NCI-H526 (cell line): ENCODE results near the gene TSPO2.
"Not testable (repeated sequence)": the region's sequence is repeated elsewhere in the genome, so short reads cannot be mapped to it uniquely, and the experiment has no call there.

Experiments
- DNase-seq, 2 experiments: peaks; one replicate each; lab custom pipeline; 2025; lab: John Stamatoyannopoulos, UW

TSPO2 gene, protein sequence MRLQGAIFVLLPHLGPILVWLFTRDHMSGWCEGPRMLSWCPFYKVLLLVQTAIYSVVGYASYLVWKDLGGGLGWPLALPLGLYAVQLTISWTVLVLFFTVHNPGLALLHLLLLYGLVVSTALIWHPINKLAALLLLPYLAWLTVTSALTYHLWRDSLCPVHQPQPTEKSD

DNA sequence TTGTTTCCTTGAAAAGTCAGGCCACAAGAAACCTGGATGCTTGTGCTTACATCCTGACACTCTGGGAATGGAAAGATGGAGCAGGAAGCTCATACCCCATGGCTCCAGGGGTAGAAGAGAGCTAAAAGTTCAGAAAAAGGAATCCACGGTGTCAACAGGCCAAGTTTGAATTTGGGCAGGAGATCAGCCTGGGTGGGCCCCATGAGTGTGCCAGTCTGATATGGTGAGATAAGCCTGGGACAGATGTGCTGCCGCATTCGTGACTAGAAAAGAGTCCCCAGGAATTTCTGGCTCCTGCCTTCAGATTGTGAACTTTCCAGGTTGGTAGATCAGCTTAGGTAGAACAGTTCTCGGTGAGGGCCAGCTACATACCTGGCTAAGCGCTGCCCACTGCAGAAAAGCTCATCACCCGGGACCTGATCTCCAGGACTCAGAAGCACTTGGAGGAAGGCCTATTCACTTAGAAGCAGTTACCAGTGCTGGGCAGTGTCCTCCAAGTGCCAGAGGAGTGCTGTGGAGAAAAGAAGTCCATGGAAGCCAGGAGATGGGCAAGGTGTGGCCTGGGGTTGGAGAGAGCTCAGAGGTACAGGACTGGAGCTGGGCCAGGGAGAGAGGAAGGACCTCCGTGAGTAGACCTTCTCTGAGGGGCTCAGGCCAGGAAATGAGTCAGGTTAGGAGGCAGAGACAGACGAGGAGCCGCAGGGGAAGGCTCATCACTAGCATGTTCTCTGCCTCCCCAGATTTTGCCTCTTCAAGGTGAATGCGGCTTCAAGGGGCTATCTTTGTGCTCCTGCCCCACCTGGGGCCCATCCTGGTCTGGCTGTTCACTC, at the start of gene TSPO2:
Gene TSPO2, plus strand, starts transcription at position 242 of the 830 bp plus-strand sequence. Its CDS starts 519 bp downstream, at position 761.
- DNase-seq: no peak

DNA sequence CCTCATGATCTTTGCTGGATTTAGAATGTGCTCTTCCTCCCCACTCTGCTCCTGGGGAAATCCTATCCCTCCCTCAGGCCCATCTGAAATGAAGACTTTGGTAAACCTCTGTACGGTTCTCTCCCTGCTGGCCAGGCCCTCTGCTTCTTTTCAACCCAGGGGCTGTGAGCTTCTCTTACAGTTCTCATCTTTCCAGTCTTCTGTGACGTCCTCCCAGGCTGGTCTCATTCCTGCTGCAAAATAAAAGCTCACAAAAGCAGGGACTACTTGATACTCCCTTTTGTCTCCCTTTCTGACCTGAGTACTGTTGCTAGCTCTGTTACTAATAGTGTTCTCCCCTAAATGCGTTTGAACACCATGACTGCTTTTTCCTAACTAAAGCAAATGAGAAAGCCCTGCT, 49.5 kb upstream of the TSPO2 start:
- DNase-seq: no peak

GRCh38 chr6:40996591-40997233, 45.6 kb upstream of the TSPO2 start:
- DNase-seq: peak; percentile 58 to 70

- peak; percentile 69 to 70 for DNase-seq
Observed at GRCh38 chr6:40997234-40997957, 44.9 kb upstream of the TSPO2 start.

DNA sequence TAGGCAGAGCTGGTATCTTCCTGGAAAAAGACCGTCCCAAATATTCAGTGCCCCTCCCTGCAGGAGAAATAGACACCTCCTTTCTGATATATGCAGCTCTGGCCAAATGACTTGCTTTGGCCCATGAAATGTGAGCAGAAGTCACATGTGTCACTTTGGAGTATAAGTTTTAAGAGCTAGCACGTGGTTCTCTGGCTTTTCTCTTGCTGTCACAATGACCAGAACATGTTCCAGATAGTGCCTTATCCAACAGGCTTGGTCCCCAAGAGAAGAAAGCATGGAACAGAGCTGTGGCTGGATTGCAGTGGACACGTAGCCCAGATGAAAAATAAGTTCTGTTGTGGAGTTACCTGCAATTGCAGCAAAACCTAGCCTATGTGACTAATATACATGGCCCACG, 43.6 kb upstream of the TSPO2 start:
- no peak for DNase-seq

- peak in 1 of 2 experiments; percentile 27 for DNase-seq
Observed at GRCh38 chr6:40999569-40999968, 42.7 kb upstream of the TSPO2 start.

DNA sequence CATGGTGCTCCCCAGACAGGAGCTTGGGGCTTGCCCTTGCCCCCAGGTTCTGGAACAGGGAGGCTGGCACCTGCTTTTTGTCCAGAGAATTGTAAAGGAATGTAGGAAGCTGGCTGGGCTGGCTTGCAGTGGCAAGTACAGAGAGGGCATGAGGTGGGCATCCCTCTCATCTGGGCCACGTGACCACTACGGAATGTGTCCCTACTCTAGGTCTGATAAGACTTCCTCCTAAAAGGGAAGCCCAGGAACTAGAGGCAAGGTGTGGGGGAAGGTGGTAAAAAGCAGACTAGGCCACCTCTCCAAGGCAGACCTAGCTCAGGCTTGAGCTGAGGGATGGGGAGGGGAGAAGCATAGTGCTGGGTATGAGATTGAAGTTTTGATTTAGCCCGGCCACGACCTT, 42.0 kb upstream of the TSPO2 start:
- no peak for DNase-seq

DNA sequence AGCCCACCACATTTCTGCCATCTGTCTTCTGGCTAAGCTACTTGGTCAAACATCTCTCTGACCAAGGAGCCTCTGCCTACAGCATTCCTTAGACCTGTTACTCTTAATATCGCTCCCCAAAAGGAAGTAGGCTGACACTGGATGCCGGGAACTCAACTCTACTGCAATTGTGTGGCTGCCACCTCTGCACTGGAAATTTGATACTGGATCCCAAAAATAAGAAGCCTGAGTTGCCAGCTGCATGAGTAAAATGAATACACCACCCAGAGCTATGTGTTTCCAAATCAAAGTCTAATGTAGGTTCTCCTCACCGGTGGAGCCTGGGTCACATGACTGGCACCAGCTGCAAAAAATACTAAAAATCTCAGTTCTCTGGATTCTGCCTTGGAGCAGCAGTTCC, 40.1 kb upstream of the TSPO2 start:
- DNase-seq: no peak

DNA sequence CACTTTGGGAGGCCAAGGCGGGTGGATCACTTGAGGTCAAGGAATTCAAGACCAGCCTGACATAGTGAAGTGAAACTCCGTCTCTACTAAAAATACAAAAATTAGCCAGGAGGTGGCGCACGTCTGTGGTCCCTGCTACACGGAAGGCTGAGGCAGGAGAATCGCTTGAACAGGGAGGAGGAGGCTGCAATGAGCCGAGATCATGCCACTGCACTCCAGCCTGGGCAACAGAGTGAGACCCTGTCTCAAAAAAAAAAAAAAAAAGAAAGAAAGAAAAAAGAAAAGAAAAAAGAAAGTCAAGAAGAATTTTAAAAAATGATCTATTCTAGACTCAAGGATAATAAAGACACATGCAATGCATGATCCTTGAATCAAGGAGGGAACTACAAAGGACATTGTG, 36.0 kb upstream of the TSPO2 start:
- DNase-seq: peak in 1 of 2 experiments; percentile 75

- not testable (repeated sequence) for DNase-seq
Observed at GRCh38 chr6:41006980-41007379, 35.3 kb upstream of the TSPO2 start.

DNA sequence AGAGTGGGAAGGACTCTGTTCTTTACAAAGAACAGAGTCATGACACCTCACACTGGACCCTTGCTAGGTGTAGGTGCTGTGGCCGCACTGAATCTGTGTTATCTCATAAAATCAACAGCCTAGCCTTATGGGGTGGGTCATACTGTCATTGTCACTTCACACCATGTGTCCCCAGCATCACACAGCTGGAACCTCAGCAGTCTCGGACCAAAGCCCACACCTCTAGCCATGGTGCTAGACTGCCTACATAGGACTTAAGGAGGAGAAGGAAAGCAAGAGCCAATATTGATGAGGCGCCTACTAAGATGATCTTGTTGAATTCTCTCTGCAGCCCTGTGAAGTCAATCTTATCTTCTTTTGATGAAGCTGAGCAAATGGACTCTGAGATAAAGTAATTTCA, 34.3 kb upstream of the TSPO2 start:
- no peak for DNase-seq

GRCh38 chr6:41009669-41010068, 32.6 kb upstream of the TSPO2 start:
- no peak for DNase-seq

DNA sequence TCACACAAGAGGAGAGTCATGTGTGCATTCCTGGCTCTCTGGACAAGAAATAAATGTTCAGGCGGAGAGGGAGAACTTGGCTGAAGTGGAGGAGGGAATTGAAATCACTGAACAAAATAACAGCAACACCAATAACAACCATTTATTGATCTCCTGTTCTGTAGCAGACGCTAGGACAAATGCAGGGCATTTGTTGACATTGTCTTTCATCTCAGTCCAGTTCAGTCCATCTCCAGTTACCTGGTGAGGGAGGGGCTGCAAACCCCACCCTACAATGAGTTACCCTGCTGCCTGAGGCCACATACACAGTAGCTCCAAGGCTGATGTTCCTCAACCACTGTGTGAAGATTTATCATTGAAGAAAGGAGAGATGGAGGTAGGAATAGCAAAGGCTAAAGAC, 30.6 kb upstream of the TSPO2 start:
- DNase-seq: no peak

GRCh38 chr6:41013466-41014153, 28.7 kb upstream of the TSPO2 start:
- DNase-seq: no peak

DNA sequence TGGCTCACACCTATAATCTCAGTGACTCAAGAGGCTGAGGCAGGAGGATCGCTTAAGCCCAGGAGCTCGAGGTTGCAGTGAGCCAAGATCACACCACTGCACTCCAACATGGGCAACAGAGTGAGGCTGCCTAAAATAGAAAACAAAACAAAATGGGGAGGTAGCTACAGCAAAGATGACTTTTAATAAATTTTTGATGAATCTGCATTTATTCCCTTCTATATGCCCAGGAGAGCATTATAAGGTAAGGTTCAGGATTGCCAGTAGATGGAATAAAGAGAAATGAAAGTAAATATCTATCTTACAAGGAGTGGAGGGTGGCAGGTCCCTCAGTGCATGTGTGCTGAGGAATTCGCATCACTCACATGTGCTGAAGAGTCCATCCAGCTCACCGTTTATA, 27.5 kb upstream of the TSPO2 start:
- no peak for DNase-seq

DNA sequence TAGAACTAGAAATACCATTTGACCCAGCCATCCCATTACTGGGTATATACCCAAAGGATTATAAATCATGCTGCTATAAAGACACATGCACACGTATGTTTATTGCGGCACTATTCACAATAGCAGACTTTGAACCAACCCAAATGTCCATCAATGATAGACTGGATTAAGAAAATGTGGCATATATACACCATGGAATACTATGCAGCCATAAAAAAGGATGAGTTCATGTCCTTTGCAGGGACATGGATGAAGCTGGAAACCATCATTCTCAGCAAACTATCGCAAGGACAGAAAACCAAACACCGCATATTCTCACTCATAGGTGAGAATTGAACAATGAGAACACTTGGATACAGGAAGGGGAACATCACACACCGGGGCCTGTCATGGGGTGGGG, 26.4 kb upstream of the TSPO2 start:
- not testable (repeated sequence) for DNase-seq

- DNase-seq: no peak
Observed at GRCh38 chr6:41017663-41018062, 24.6 kb upstream of the TSPO2 start.

GRCh38 chr6:41021832-41022231, 20.4 kb upstream of the TSPO2 start:
- DNase-seq: no peak

GRCh38 chr6:41022294-41022693, 20.0 kb upstream of the TSPO2 start:
- no peak for DNase-seq

DNA sequence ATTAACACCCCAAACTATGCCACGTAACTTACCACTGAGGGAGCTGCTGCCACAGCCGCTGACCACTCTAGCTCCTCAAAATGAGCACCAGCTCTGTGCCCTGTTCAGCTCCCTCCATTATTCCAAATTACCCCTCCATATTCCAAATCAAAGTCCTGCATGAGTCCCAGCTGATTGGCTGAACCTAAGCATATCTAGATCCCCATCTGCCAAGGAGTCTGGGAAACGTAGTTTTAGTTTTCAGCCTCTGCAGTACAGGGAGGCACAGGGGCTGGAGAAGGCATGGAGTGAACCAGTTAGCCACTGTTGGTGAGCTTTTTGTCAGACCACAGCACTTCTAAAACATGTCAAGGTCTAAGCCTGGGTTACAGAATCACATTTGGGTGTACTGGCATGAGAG, 19.2 kb upstream of the TSPO2 start:
- DNase-seq: no peak

DNA sequence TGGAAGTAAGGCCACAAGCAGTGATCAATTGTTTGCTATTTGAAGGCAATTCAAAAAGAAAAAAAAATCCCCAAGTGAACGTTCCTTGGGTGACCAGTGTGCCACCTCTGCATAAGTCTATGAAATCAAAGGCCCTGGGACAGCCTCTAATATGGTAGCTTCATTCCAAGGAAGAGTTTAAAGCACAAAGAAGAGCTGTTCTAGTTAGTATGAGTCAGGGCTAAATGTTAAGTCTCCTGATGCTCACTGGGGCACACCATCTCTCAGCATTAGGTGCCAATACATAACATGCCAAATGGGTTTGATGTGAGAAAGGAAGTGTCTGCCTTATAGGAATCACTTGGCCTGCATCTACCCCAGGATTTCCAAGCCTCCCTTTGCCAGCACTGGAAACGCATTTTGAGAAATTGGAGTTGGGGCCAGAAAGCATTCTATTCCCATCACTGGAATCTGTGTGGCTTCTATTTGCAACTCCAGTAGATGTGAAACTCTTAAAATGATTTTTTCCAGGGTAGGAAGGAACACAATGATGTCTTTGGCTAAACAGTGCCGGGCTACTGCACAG, 16.2 kb upstream of the TSPO2 start:
- no peak for DNase-seq

DNA sequence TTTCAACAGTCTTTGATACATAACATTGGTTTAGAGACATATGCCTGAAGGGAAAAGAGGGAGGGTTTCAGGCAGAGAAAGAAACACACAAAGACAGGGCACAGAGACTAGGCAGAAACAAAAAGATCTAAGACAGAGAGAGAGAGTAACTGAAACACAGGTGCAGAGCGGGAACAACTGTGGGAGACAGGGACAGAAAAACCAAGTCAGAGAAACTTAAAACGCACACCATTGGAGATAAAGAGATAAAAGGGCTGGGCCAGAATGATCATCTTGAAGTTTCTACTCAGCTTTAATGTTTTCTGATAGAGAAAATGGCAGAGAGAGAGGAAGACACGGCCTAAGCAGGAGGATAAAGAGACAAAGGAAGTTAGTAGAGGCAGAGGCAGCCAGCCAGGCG, 15.0 kb upstream of the TSPO2 start:
- DNase-seq: peak in 1 of 2 experiments; percentile 36
